DND-41 (cell line): ENCODE data around the gene CCDC97.

Experiments
- ATAC-seq: fragments of 200-7000 bp; cut with Tn5 transposase; 3 replicates; pipeline ENCODE4 v1.9.1; 2021; ENCODE audit warnings: low read depth; ENCODE audit not compliant: insufficient read depth
- DNase-seq: peaks from one replicate; pipeline ENCODE4 v3.0.0-alpha.2; 2020
- H2AFZ ChIP-seq: 2 replicates; pipeline ENCODE4 v1.6.0; 2012; ENCODE audit warnings: low read depth, low read length
- H3K27ac ChIP-seq: 2 replicates; pipeline ENCODE4 v1.5.1; 2012; ENCODE audit warnings: low read length, inconsistent platforms
- H3K27me3 ChIP-seq: fragments of 200-600 bp; sonication (generic); 2 replicates; pipeline ENCODE4 v1.6.0; 2012; ENCODE audit warnings: low read length, mild to moderate bottlenecking, inconsistent platforms; ENCODE audit not compliant: insufficient read depth, poor library complexity
- H3K36me3 ChIP-seq: 2 replicates; pipeline ENCODE4 v1.5.1; 2012; ENCODE audit warnings: low read length, inconsistent platforms; ENCODE audit not compliant: insufficient read depth
- H3K4me1 ChIP-seq: 2 replicates; pipeline ENCODE4 v1.5.1; 2012; ENCODE audit warnings: mild to moderate bottlenecking, low read length; ENCODE audit not compliant: insufficient read depth
- H3K4me2 ChIP-seq: 2 replicates; pipeline ENCODE4 v1.6.0; 2012; ENCODE audit warnings: mild to moderate bottlenecking, moderate library complexity, low read length, inconsistent platforms; ENCODE audit not compliant: insufficient read depth
- H3K4me3 ChIP-seq, 2 experiments: fragments of 200-600 bp in 1 of 2; shearing (Covaris generic) in 1 of 2; 2 replicates each; pipeline ENCODE4 v1.5.1; 2012 to 2016; ENCODE audit warnings: inconsistent platforms in 2 of 2, low read length in 2 of 2, mild to moderate bottlenecking in 2 of 2, low read depth in 1 of 2, moderate library complexity in 1 of 2
- H3K79me2 ChIP-seq: 2 replicates; pipeline ENCODE4 v1.6.0; 2012; ENCODE audit warnings: low read length, inconsistent platforms; ENCODE audit not compliant: insufficient read depth
- H3K9ac ChIP-seq: 2 replicates; pipeline ENCODE4 v1.6.0; 2012; ENCODE audit warnings: low read depth, mild to moderate bottlenecking, inconsistent platforms, low read length, moderate library complexity
- H3K9me3 ChIP-seq: 2 replicates; pipeline ENCODE4 v1.5.1; 2012; ENCODE audit warnings: low read length, moderate library complexity, mild to moderate bottlenecking, inconsistent platforms; ENCODE audit not compliant: insufficient read depth, severe bottlenecking
- H4K20me1 ChIP-seq: 2 replicates; pipeline ENCODE4 v1.6.0; 2012; ENCODE audit warnings: low read length; ENCODE audit not compliant: insufficient read depth
- EZH2 ChIP-seq: IDR thresholded peaks from 3 replicates; pipeline ENCODE4 v1.6.1; 2012; ENCODE audit warnings: borderline replicate concordance, low read depth, mild to moderate bottlenecking, moderate library complexity, low read length, inconsistent platforms; ENCODE audit not compliant: severe bottlenecking
- TF ChIP-seq, protein P1 (sequence below): IDR thresholded peaks from 2 replicates; pipeline ENCODE4 v1.5.1; 2012; ENCODE audit warnings: borderline replicate concordance, low read length, moderate library complexity, mild to moderate bottlenecking; ENCODE audit not compliant: poor library complexity, severe bottlenecking; ENCODE audit errors: extremely low read depth

CCDC97 gene

DNA sequence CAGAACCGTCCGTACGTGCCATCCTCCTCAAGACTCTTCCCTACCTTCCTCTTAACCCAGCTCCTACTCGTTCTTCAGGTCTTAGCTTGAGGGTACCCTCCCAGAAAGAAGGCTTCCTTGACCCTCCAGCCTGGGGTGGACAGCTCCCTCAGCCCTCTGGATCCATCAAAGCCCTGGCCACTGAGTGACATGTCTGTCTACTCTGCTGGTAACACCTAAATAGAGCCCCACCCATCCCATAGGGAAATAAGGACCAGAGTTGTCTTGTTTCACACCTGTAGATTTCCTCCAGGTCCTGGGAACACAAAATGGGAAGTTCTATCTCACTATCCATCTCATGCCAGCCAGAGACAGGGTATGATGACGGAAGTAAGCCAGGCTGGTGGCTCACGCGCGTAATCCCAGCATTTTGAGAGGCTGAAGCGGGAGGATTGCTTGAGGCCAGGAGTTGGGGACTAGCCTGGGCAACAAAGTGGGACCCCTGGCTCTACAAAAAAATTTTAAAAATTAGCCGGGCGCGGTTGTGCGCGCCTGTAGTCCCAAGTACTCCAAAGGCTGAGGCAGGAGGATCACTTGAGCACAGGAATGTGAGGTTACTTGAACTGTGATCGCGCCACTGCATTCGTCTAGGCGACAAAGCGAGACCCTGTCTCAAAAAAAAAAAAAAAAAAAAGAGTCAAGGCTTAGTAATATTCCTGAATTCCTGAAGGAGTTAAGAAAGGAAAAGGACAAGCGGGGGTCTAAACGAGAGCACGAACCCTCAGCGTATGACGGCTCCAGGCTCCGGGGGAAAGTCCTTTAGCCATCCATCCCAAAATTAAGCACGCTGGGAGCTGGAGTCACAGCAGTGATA lies 566 bp upstream of the CCDC97 start:
- Histone ChIP-seq H3K4me3 (peak overlapping the region; percentile 55 to 65), H4K20me1 (peaks cover 25% of the 10 kb centered on the region), H3K27me3 (no peaks in the 10 kb centered on the region), H3K4me1 (peaks cover 72% of the 10 kb centered on the region), H3K27ac (peak overlapping the region; percentile 97), H3K36me3 (peaks cover 52% of the 10 kb centered on the region), H3K79me2 (peaks cover 47% of the 10 kb centered on the region), H3K9me3 (no peaks in the 10 kb centered on the region), H2AFZ (peak overlapping the region; percentile 88), H3K9ac (peak overlapping the region; percentile 70), H3K4me2 (peak overlapping the region; percentile 80)
- TF ChIP-seq, protein P1, sequence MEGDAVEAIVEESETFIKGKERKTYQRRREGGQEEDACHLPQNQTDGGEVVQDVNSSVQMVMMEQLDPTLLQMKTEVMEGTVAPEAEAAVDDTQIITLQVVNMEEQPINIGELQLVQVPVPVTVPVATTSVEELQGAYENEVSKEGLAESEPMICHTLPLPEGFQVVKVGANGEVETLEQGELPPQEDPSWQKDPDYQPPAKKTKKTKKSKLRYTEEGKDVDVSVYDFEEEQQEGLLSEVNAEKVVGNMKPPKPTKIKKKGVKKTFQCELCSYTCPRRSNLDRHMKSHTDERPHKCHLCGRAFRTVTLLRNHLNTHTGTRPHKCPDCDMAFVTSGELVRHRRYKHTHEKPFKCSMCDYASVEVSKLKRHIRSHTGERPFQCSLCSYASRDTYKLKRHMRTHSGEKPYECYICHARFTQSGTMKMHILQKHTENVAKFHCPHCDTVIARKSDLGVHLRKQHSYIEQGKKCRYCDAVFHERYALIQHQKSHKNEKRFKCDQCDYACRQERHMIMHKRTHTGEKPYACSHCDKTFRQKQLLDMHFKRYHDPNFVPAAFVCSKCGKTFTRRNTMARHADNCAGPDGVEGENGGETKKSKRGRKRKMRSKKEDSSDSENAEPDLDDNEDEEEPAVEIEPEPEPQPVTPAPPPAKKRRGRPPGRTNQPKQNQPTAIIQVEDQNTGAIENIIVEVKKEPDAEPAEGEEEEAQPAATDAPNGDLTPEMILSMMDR: no peak
- TF ChIP-seq EZH2: no peak
- ATAC-seq: no peak
- no peak for DNase-seq

DNA sequence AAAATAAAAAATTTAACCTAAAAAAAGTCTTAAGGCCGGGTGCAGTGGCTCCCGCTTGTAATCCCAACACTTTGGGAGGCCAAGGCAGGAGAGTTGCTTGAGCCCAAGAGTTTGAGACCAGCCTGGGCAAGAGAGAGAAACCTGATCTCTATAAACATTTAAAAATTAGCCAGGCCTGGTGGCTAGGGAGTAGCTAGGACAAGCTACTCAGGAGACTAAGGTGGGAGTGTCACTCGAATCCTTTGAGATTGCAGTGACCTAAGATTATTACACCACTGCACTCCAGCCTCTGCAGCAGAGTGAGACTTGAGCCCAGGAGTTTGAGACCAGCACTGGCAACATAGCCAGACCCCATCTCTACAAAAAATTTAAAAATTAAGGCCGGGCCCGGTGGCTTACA lies 1.1 kb downstream of the CCDC97 start:
- Histone ChIP-seq H3K36me3 (peaks cover 40% of the 10 kb centered on the region), H3K27ac (peak overlapping the region; percentile 97), H4K20me1 (peaks cover 13% of the 10 kb centered on the region), H3K4me2 (peak overlapping the region; percentile 80), H3K27me3 (no peaks in the 10 kb centered on the region), H3K9ac (peak overlapping the region; percentile 70), H3K9me3 (no peaks in the 10 kb centered on the region), H3K79me2 (peaks cover 59% of the 10 kb centered on the region), H3K4me1 (peaks cover 56% of the 10 kb centered on the region), H2AFZ (no peak overlapping the region), H3K4me3 (peak overlapping the region; percentile 55 to 65; a peak in 3 of 4 replicates)
- no peak for TF ChIP-seq EZH2
- TF ChIP-seq, protein P1: no peak
- ATAC-seq (no peak), DNase-seq (no peak)

DNA sequence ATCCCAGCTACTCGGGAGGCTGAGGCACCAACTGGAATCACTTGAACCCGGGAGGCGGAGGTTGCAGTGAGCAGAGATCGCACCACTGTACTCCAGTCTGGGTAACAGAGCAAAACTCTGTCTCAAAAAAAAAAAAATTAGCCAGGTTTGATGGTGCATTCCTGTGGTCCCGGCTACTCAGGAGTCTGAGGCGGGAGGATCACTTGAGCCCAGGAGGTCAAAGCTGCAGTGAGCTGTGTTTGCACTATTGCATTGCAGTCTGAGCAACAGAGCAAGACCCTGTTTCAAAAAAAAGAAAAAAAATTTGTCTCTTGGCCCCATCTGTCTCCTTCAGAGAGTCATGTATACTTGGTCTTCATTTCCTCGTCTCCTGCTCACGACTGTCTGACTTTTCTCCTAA lies 1.6 kb downstream of the CCDC97 start:
- no peak for TF ChIP-seq EZH2
- TF ChIP-seq, protein P1: no peak
- no peaks in the 10 kb centered on the region for H3K27me3 ChIP-seq
- no peak overlapping the region for H2AFZ ChIP-seq
- no peak overlapping the region for H3K27ac ChIP-seq
- peaks cover 63% of the 10 kb centered on the region for H3K79me2 ChIP-seq
- H3K4me2 ChIP-seq: peak overlapping the region; percentile 80
- DNase-seq: no peak
- peak overlapping the region; percentile 70; the same call in 1 of the 2 replicates for H3K9ac ChIP-seq
- peak overlapping the region in 1 of 2 experiments; percentile 65; a peak in 1 of 4 replicates for H3K4me3 ChIP-seq
- H3K9me3 ChIP-seq: no peaks in the 10 kb centered on the region
- H4K20me1 ChIP-seq: peaks cover 11% of the 10 kb centered on the region
- no peak for ATAC-seq
- peaks cover 40% of the 10 kb centered on the region for H3K36me3 ChIP-seq
- peaks cover 50% of the 10 kb centered on the region for H3K4me1 ChIP-seq
